Measurements from ENCODE around the gene NKAIN1. TPM values are rescaled to one million over a fixed set of nuclear protein-coding genes. Genes with fewer than 3 reads are reported as not detected.

NKAIN1 gene
- total and polyA plus RNA-seq, 2 donors (not counting 1 experiment from before 2014, with no cell fraction given): not detected

DNA sequence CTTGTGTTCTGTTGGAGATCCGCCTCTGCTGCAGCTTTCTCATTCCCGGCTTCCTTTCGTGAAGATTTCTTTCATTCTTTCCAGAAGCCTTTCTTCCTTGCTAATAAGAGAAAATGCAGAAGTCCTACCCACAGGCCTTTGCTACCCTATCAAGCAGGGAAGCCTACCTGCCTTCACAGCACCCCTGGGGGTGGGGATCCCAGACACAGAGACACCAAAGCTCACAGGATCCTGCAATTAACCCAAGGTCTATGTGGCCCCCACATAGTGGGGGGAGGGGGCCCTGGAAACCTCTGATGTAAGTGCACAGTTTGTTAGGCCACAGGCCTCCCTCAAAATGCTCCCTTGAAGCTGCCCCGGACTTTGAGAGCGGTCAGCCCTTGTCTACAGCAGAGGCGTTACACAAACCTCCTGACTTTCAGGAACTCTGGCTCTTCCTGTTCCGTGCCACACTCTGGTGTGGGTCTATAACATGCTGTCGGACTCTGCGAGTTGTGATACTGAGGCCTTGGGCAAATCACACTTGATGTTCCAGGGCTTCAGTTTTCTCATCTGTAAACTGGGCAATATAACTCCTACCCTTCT, 31.2 kb downstream of the NKAIN1 start:
- no peak overlapping the region for H3K27ac ChIP-seq (ENCODE audit: low read length in 2 of 2)
- peaks cover 0 to 7% (median 0%) of the 10 kb centered on the region in 3 donors for H3K9me3 ChIP-seq (ENCODE audit: control extremely low read depth in 1 of 3, control insufficient read depth in 2 of 3, insufficient read depth in 1 of 3, low read length in 2 of 3)
- intact Hi-C loops (cut with micrococcal nuclease): no loop called here
- no peaks in the 10 kb centered on the region for H3K79me2 ChIP-seq (ENCODE audit: control insufficient read depth, insufficient read depth, low read length)
- H3K4me3 ChIP-seq (ENCODE audit: control extremely low read depth in 1 of 5, extremely low read depth in 1 of 5, insufficient read depth in 1 of 5, low read depth in 2 of 5, low read length in 4 of 5): no peak overlapping the region
- ATAC-seq (ENCODE audit: low read depth): no peak
- ChIA-PET POLR2A (no interaction called here), CTCF (no interaction called here)
- Mint-ChIP-seq H3K4me3 (no peak overlapping the region), H3K4me1 (no peaks in the 10 kb centered on the region), H3K9me3 (ENCODE audit: insufficient read depth) (peaks cover 3% of the 10 kb centered on the region), H3K27ac (no peak overlapping the region), H3K27me3 (peaks cover 15% of the 10 kb centered on the region)
- H4K20me1 ChIP-seq (ENCODE audit: control insufficient read depth, insufficient read depth, low read length, poor library complexity, severe bottlenecking): no peaks in the 10 kb centered on the region
- H2AFZ ChIP-seq (ENCODE audit: insufficient read depth, low read depth, low read length, poor library complexity, severe bottlenecking): no peak overlapping the region
- no peaks in the 10 kb centered on the region for H3K36me3 ChIP-seq (replicated peaks in 1 of 2; ENCODE audit: control extremely low read depth in 1 of 2, control insufficient read depth in 1 of 2, extremely low read depth in 1 of 2, insufficient read depth in 2 of 2, low read length in 1 of 2)
- no peak for DNase-seq
- peaks cover 0 to 2% (median 0%) of the 10 kb centered on the region in 4 experiments for H3K27me3 ChIP-seq (replicated peaks in 1 of 4; ENCODE audit: control extremely low read depth in 1 of 4, control insufficient read depth in 3 of 4, insufficient read depth in 4 of 4, low read length in 3 of 4)
- TF ChIP-seq, protein P1, sequence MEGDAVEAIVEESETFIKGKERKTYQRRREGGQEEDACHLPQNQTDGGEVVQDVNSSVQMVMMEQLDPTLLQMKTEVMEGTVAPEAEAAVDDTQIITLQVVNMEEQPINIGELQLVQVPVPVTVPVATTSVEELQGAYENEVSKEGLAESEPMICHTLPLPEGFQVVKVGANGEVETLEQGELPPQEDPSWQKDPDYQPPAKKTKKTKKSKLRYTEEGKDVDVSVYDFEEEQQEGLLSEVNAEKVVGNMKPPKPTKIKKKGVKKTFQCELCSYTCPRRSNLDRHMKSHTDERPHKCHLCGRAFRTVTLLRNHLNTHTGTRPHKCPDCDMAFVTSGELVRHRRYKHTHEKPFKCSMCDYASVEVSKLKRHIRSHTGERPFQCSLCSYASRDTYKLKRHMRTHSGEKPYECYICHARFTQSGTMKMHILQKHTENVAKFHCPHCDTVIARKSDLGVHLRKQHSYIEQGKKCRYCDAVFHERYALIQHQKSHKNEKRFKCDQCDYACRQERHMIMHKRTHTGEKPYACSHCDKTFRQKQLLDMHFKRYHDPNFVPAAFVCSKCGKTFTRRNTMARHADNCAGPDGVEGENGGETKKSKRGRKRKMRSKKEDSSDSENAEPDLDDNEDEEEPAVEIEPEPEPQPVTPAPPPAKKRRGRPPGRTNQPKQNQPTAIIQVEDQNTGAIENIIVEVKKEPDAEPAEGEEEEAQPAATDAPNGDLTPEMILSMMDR (IDR thresholded peaks at IDR 0.05): no peak
- TF ChIP-seq EZH2 (IDR thresholded peaks at IDR 0.05; ENCODE audit: borderline replicate concordance, insufficient read depth, low read depth, low read length, poor library complexity, severe bottlenecking): no peak
- no peak overlapping the region for H3K9ac ChIP-seq (ENCODE audit: low read length)
- WGBS (ENCODE audit: insufficient coverage): 91% methylated on average over 8 of the region's 9 CpGs
- no peaks in the 10 kb centered on the region for H3K4me1 ChIP-seq (ENCODE audit: control insufficient read depth in 2 of 2, insufficient read depth in 2 of 2, low read length in 2 of 2)
- no peak overlapping the region for H3K4me2 ChIP-seq (replicated peaks; ENCODE audit: low read depth, low read length, poor library complexity, severe bottlenecking)

GRCh38 chr1:31207569-31207968, 32.1 kb downstream of the NKAIN1 start:
- H3K4me1 Mint-ChIP-seq: no peaks in the 10 kb centered on the region
- POLR2A ChIA-PET: no interaction called here

More at GRCh38 chr1:31207569-31207968, 32.1 kb downstream of the NKAIN1 start:
- peaks cover 3% of the 10 kb centered on the region for H3K9me3 Mint-ChIP-seq (ENCODE audit: insufficient read depth)
- no peaks in the 10 kb centered on the region for H4K20me1 ChIP-seq (ENCODE audit: control insufficient read depth, insufficient read depth, low read length, poor library complexity, severe bottlenecking)
- no peaks in the 10 kb centered on the region for H3K36me3 ChIP-seq (replicated peaks in 1 of 2; ENCODE audit: control extremely low read depth in 1 of 2, control insufficient read depth in 1 of 2, extremely low read depth in 1 of 2, insufficient read depth in 2 of 2, low read length in 1 of 2)
- H2AFZ ChIP-seq (ENCODE audit: insufficient read depth, low read depth, low read length, poor library complexity, severe bottlenecking): no peak overlapping the region
- no peak overlapping the region for H3K4me3 Mint-ChIP-seq
- 61% methylated on average over 3 of the region's 5 CpGs for WGBS (ENCODE audit: insufficient coverage)
- no peaks in the 10 kb centered on the region for H3K4me1 ChIP-seq (ENCODE audit: control insufficient read depth in 2 of 2, insufficient read depth in 2 of 2, low read length in 2 of 2)
- no peak overlapping the region for H3K4me3 ChIP-seq (ENCODE audit: control extremely low read depth in 1 of 5, extremely low read depth in 1 of 5, insufficient read depth in 1 of 5, low read depth in 2 of 5, low read length in 4 of 5)
- H3K27me3 Mint-ChIP-seq: peaks cover 12% of the 10 kb centered on the region
- ATAC-seq (ENCODE audit: low read depth) (no peak), DNase-seq (no peak)
- intact Hi-C loops (cut with micrococcal nuclease): no loop called here
- peaks cover 0 to 7% (median 0%) of the 10 kb centered on the region in 3 donors for H3K9me3 ChIP-seq (ENCODE audit: control extremely low read depth in 1 of 3, control insufficient read depth in 2 of 3, insufficient read depth in 1 of 3, low read length in 2 of 3)
- H3K79me2 ChIP-seq (ENCODE audit: control insufficient read depth, insufficient read depth, low read length): no peaks in the 10 kb centered on the region
- no peak overlapping the region for H3K27ac Mint-ChIP-seq
- H3K27ac ChIP-seq (ENCODE audit: low read length in 2 of 2): no peak overlapping the region
- TF ChIP-seq, protein P1 (IDR thresholded peaks at IDR 0.05): no peak
- no peak for TF ChIP-seq EZH2 (IDR thresholded peaks at IDR 0.05; ENCODE audit: borderline replicate concordance, insufficient read depth, low read depth, low read length, poor library complexity, severe bottlenecking)
- no peak overlapping the region for H3K4me2 ChIP-seq (replicated peaks; ENCODE audit: low read depth, low read length, poor library complexity, severe bottlenecking)
- no peak overlapping the region for H3K9ac ChIP-seq (ENCODE audit: low read length)
- CTCF ChIA-PET: no interaction called here
- H3K27me3 ChIP-seq (replicated peaks in 1 of 4; ENCODE audit: control extremely low read depth in 1 of 4, control insufficient read depth in 3 of 4, insufficient read depth in 4 of 4, low read length in 3 of 4): peaks cover 0 to 2% (median 0%) of the 10 kb centered on the region in 4 experiments
